ENCODE results near the gene IGFALS.

Gene IGFALS

DNA sequence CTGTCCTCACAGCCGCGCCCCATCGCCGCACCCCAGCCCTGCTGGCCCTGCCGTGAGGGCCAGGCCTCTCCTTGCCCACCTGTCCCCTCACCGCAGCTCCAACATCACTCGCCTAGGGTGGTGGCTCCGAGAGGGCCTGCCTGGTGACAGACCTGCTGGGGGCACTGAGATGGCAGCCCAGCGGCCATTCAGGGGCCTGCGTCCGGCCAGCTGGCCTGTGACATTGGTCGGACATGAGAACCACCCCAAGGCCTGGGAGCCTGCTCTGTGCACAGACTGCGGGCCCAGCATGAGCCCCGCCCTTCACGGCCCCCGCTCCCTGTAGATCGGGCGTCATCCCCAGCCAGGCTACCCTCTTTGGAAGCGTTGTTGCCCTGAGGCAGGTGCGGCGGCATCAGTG, 34.0 kb downstream of the IGFALS start:
- H3K9me3 Mint-ChIP-seq (ENCODE audit: low read depth) = no peaks in the 10 kb centered on the region
- no peaks in the 10 kb centered on the region for H3K27me3 Mint-ChIP-seq
- H3K27ac Mint-ChIP-seq = no peak overlapping the region
- no peaks in the 10 kb centered on the region for H3K36me3 Mint-ChIP-seq
- peaks cover 5% of the 10 kb centered on the region for H3K4me1 Mint-ChIP-seq (ENCODE audit: low read depth)
- no peak overlapping the region for H3K4me3 Mint-ChIP-seq

DNA sequence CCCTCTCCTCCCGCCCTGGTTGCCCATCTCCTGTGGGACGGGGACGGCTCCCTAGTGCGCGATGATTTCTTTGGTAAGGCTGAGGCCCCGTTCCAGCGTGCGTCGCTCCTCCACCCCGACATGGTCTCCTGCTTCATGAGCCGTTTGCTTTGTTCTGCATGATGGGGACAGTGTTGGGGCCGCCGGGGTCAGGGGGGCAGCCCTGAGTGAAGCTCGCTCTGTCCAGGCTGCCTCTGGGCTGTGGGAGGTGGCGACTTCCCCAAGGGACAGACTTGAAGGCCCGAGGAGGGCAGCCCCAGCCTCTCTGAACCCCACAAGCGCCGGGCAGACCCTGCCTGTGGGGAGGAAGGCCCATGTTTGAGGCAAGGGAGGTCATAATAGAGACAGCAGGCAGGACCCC, 34.6 kb downstream of the IGFALS start:
- Mint-ChIP-seq H3K9me3 (ENCODE audit: low read depth) (no peaks in the 10 kb centered on the region), H3K4me3 (no peak overlapping the region), H3K4me1 (ENCODE audit: low read depth) (peaks cover 5% of the 10 kb centered on the region), H3K36me3 (no peaks in the 10 kb centered on the region), H3K27me3 (no peaks in the 10 kb centered on the region), H3K27ac (no peak overlapping the region)

DNA sequence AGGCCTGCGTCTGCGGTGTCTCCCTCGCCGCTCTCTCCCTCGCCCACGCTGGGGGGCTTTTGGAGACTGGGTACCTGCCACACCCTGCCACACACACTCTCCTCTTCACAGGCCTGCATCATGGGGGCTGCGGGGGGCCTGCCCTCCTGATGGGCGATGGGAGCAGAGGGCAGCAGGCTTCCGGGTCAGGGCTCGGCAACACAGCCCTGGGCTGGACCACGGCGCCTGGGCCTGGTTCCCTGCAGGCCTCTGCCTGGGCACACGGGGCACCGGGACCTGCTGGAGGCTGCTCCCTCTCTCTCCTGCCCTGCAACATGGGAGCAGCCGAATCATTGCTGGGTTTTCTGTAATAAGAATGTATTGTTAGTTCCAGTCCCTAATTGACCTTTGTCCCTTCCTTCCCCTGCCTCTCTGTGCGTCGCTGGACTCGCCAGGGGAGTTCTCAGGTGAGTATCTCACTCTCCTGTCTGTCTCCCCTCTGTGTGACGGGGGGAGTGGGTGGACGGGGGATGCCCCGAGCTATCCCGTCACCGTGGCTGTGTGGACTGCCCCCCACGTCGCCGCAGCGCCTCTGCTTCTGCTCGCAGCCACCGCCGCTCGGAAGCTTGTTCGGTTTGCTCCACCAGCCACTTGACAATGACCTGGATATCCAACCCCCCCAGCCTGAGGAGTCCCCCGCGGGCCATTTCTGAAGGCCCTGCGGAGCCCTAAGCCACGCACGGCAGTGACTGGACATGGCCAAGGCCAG, 35.6 kb downstream of the IGFALS start:
- H3K4me1 Mint-ChIP-seq (ENCODE audit: low read depth) = peaks cover 5% of the 10 kb centered on the region

DNA sequence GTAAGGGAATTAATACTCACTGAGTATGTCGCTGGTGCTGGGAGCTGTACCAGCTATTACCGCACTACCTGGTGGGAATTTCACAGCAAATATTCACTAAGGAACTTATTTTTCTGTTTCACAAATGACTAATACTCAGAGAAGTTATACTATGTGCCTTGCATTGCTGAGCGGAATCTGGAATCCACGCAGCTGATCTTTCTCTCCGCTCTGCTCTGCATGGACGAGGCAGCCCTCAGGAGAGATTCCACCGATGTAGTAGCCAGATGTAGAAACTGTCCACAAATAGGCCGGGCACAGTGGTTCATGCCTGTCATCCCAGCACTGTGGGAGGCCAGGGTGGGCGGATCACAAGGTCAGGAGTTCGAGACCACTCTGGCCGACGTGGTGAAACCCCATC, 39.3 kb downstream of the IGFALS start:
- no peaks in the 10 kb centered on the region for H3K9me3 Mint-ChIP-seq (ENCODE audit: low read depth)
- no peak overlapping the region for H3K4me3 Mint-ChIP-seq
- no peaks in the 10 kb centered on the region for H3K27me3 Mint-ChIP-seq
- H3K27ac Mint-ChIP-seq = no peak overlapping the region
- no peaks in the 10 kb centered on the region for H3K36me3 Mint-ChIP-seq
- H3K4me1 Mint-ChIP-seq (ENCODE audit: low read depth) = peaks cover 5% of the 10 kb centered on the region

More for the DNA sequence above, 35.6 kb downstream of the IGFALS start:
- Mint-ChIP-seq H3K36me3 (no peaks in the 10 kb centered on the region), H3K27ac (no peak overlapping the region), H3K9me3 (ENCODE audit: low read depth) (no peaks in the 10 kb centered on the region), H3K4me3 (no peak overlapping the region), H3K27me3 (no peaks in the 10 kb centered on the region)

DNA sequence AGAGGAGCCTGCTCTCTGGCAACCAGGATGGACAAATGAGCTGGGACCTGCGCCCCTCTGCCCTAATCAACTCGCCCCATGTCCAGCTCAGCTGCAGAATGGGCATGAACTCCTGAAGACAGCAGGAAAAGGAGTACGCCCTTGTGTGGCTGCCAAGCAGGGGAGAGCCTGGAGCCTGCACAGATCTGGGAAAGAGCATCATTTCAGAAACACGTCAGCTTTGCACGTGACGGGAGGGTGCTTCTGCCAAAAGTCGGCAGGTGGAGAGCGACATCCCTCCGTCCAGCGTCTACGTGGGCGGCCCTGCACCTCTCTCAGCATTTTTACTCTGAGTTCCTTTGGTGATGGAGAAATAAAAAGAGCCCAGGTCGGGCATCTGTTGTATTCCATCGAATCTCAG, 40.7 kb downstream of the IGFALS start:
- Mint-ChIP-seq H3K4me3 (no peak overlapping the region), H3K4me1 (ENCODE audit: low read depth) (peaks cover 5% of the 10 kb centered on the region), H3K27me3 (no peaks in the 10 kb centered on the region)

DNA sequence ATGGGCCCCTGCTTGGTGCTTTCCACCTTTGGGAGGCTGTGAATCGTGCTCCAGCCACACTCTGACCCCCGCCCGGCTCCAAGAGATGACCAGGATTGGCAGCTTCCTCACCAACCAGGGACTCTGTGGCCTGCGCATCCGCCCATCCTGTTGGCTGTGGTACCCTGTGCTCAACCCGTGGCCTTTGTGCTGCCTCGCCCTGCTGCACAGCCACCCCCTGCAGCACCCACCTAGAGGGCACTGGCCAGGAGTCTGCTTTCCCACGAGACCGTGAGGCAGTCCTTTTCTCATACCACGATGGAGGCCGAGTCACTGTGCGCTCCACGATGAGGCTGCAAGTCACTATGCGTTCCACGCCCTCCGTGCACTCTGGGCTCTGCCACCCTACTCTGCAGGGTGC, 41.6 kb downstream of the IGFALS start:
- no peak overlapping the region for H3K27ac Mint-ChIP-seq
- H3K4me1 Mint-ChIP-seq (ENCODE audit: low read depth) = peaks cover 3% of the 10 kb centered on the region
- H3K4me3 Mint-ChIP-seq = no peak overlapping the region
- no peaks in the 10 kb centered on the region for H3K9me3 Mint-ChIP-seq (ENCODE audit: low read depth)
- H3K36me3 Mint-ChIP-seq = no peaks in the 10 kb centered on the region
- H3K27me3 Mint-ChIP-seq = no peaks in the 10 kb centered on the region

More for the DNA sequence above, 40.7 kb downstream of the IGFALS start:
- H3K36me3 Mint-ChIP-seq = no peaks in the 10 kb centered on the region
- no peak overlapping the region for H3K27ac Mint-ChIP-seq
- no peaks in the 10 kb centered on the region for H3K9me3 Mint-ChIP-seq (ENCODE audit: low read depth)

DNA sequence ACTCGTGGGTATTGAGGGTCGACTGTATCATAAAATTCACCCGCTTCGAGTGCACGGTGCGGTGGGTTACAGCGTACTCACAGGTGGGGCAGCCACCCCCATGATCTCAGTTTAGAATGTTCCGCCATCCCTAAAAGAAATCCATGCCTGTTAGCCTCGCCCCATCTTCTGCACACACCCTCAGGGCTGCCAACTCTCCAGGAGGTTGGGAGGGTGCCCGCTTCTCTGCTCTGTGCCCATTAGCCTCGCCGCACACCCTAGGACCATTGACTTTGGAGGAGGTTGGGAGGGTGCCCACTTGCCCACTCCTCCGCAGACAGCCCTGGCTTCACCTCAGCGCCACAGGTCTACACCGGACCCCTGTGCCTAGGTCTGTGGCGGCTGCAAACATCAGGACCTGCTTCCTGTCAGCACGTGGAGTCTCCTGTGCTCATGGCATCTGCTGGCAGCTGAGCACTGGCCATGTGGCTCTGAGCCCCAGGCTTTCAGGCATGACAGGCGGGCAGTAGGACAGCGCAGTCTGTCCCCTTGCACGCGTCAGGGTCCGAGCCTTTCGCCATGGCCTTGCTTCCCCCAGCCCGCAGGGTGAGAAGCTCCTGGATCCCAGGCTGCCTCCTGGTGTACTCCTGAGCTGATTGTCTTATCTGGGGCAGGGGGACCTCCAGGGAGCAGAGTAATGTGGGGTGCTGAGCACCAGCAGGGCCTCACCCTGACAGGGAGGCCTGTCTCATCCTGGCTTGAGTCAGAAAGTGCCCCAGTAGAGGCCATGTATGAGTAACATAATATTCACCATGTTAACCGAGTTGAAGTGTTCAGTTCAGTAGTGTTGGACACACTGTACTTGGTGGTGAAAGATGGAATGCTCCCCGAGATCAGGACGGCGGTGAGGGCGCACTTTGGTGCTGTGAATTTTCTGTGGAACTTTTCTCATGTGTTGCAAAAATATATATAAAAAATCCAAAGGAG, 44.1 kb downstream of the IGFALS start:
- H3K4me3 Mint-ChIP-seq = no peak overlapping the region
- no peaks in the 10 kb centered on the region for H3K27me3 Mint-ChIP-seq
- H3K9me3 Mint-ChIP-seq (ENCODE audit: low read depth) = no peaks in the 10 kb centered on the region
- no peaks in the 10 kb centered on the region for H3K4me1 Mint-ChIP-seq (ENCODE audit: low read depth)
- H3K36me3 Mint-ChIP-seq = no peaks in the 10 kb centered on the region
- no peak overlapping the region for H3K27ac Mint-ChIP-seq

DNA sequence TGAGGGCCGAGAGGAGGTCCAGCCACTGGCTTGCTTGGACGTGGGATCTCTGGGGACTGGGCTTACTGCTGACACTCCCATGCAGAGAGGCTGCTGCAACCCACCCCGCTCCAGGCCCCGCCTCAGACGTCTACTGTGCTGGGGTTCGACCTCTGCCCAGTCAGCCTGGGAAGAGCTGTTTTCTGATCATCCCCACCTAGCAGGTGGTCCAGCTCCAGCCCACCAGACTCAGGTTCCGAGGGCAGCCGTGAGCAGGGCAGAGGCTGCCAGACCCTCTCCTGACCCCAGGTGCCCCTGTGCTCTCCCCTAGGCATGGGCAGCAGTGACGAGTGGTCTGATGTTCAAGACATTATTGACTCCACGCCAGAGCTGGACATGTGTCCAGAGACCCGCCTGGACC, 45.6 kb downstream of the IGFALS start:
- no peaks in the 10 kb centered on the region for H3K4me1 Mint-ChIP-seq (ENCODE audit: low read depth)
- no peak overlapping the region for H3K27ac Mint-ChIP-seq
- no peaks in the 10 kb centered on the region for H3K9me3 Mint-ChIP-seq (ENCODE audit: low read depth)
- H3K27me3 Mint-ChIP-seq = no peaks in the 10 kb centered on the region
- no peak overlapping the region for H3K4me3 Mint-ChIP-seq
- no peaks in the 10 kb centered on the region for H3K36me3 Mint-ChIP-seq

DNA sequence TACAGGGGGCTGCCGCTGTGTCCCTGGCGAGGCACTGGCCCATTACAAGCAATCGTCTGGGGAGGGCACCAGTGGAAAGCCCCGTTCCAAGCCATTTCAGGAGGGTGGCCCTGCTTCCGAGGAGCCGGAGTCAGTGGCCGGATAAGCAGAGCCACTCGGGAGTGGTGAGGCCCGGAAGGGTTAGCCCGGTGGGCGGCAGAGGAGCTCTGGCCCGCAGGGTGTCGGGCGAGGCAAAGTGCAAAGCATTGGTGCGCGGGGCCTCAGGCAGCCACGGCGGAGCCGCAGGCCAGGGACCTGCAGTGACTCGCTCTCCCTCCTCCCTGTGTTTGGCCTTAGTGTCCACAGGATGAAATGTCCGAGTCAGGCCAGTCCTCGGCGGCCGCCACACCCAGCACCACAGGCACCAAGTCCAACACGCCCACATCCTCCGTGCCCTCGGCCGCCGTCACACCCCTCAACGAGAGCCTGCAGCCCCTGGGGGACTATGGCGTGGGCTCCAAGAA, 46.8 kb downstream of the IGFALS start:
- Mint-ChIP-seq H3K4me3 (no peak overlapping the region), H3K27me3 (no peaks in the 10 kb centered on the region), H3K9me3 (ENCODE audit: low read depth) (no peaks in the 10 kb centered on the region), H3K36me3 (no peaks in the 10 kb centered on the region), H3K27ac (no peak overlapping the region), H3K4me1 (ENCODE audit: low read depth) (no peaks in the 10 kb centered on the region)

DNA sequence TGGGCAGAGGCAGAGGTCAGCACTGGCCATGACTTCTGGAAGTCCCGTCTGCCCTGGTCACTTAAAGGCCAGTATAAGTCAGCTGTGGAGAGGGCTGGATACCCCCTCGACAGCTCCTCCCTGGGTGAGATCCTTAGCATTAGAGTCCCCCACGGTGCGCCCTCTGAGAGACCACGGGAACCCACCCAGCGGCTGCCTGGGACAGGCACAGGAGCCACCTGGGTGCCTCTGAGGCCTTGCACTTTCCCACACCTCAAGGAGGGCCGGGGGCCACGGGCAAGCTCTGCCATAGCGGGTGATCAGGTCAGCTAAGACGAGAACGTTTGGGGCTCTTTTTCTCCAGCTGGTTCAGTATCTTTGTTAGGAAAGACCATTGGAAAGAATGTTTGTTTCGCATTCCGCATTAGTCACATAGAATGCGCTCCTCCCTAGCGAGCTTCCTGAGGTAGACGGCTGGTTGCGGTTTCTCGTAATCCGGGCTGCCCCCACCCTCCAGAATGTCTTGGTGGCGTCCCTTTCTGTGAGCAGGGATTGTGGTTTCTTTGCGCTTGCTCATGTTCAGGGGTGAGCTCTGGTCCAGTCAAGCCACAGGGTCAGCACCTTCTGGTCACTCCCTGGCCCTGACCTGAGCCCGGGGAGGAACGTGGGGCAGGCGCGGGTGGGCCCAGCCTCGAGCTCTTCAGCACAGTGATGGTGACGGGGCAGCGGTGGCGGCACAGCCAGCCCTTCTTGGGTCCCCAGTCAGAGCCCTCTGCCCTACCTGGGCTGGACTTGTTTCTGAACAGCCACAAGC, 47.4 kb downstream of the IGFALS start:
- no peaks in the 10 kb centered on the region for H3K4me1 Mint-ChIP-seq (ENCODE audit: low read depth)
- no peak overlapping the region for H3K4me3 Mint-ChIP-seq
- H3K36me3 Mint-ChIP-seq = no peaks in the 10 kb centered on the region
- H3K27me3 Mint-ChIP-seq = no peaks in the 10 kb centered on the region
- H3K9me3 Mint-ChIP-seq (ENCODE audit: low read depth) = no peaks in the 10 kb centered on the region
- H3K27ac Mint-ChIP-seq = no peak overlapping the region

DNA sequence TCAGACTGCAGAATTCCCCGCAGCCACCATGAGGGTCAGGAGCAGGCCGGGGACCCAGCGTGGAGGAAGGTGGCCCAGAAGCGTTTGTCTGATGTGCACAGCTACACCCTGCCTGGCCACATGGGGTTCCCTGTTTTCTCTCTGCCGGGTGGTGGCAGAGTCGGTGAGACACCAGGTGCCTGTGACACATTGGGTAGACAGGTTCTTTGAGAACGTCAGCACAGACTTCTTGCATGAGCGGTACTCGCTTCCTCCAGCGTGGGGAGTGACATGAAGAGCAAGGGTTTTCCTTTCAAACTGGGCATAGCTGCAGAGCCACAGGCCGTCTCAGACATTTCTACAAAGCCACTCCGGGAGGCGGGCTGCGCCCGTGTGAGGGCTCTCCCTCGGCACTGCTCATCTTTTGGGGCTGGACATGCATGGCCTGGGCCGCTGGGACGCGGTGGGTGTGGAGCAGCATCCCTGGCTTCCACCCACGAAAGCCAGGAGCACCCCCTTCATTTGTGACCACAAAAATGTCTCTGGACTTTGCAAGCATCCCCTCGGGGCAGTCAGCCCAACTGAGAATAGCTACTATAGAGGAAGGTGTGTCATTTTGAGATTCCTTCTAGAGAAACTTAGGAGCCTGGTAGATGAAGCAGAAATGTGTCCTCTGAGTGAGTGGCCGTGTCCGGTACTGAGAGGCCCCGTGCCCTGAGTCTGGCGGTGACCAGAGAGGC, 48.2 kb downstream of the IGFALS start:
- no peaks in the 10 kb centered on the region for H3K27me3 Mint-ChIP-seq
- no peaks in the 10 kb centered on the region for H3K36me3 Mint-ChIP-seq
- no peaks in the 10 kb centered on the region for H3K4me1 Mint-ChIP-seq (ENCODE audit: low read depth)
- H3K4me3 Mint-ChIP-seq = no peak overlapping the region
- no peak overlapping the region for H3K27ac Mint-ChIP-seq
- H3K9me3 Mint-ChIP-seq (ENCODE audit: low read depth) = no peaks in the 10 kb centered on the region

DNA sequence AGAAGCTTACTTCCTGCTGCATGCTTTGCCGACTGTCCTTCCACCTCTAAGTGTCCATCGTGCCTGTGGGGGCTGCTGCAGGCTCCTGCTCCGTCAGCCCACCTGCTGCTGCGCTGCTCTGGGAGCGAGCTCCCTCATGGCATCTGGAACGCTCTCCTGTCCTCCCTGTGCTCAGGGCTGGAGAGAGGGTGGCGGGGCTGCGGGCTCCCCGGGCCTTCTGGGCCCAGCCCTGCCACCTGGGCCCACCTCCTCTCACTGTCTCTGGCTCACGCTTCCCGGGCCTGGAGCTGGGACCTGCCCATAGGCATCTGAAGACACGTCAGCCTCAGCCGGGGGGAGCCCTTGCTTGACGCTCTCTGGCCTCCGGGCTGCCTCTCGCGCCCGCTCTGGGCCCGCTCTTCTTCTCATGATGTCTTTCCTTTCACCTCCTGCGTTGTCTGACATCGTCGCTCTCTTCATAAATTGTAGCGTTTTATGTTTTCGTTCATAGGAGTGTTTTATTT, 49.1 kb downstream of the IGFALS start:
- H3K4me1 Mint-ChIP-seq (ENCODE audit: low read depth) = no peaks in the 10 kb centered on the region

DNA sequence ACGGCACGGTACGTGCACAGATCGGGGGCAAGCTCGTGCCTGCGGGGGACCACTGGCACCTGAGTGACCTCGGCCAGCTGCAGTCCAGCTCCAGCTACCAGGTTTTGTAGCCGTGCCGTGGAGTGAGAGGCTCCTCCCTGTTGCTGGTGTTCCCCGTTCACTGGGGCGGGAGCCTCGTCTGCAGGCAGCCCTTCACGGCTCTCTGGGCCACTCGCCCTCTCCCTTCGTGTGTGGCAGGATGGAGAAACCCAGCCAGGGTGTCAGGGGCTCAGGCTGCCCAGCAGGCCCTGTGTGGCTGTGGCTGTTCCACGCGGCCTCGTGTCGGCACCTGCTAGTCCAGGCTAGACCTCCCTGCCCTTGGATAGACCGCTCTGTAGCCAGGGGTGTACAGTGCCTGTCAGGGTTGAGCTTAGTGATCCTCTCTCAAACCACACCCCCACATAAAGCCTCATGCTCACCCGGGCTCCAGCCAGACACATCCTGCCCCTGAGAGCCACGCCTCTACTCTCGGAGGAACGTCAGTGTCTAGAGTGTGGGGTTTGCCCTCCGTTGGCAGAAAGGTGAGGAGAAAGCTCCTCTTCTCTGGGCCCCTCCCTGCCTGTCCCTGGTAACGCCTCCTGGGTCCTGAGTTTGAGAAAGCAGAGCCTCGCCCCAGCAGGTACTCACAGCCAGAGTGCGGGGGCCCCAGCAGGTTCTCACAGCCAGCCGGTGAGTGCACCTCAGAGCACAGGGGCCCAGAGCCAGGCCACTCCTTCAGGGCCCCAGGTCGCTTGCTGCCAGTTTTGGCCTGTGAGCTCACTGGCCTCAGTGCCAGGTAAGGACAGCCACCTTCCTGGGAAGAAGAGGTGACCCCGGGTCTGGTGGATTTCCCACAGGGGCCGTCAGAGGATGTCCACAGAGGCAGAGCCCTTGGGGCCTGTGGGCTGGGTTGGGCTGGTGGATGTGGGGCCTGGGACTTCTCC, 49.8 kb downstream of the IGFALS start:
- no peak overlapping the region for H3K27ac Mint-ChIP-seq
- H3K27me3 Mint-ChIP-seq = no peaks in the 10 kb centered on the region
- no peak overlapping the region for H3K4me3 Mint-ChIP-seq
- H3K4me1 Mint-ChIP-seq (ENCODE audit: low read depth) = no peaks in the 10 kb centered on the region
- H3K36me3 Mint-ChIP-seq = no peaks in the 10 kb centered on the region
- H3K9me3 Mint-ChIP-seq (ENCODE audit: low read depth) = no peaks in the 10 kb centered on the region

More for the DNA sequence above, 49.1 kb downstream of the IGFALS start:
- Mint-ChIP-seq H3K27ac (no peak overlapping the region), H3K36me3 (no peaks in the 10 kb centered on the region), H3K27me3 (no peaks in the 10 kb centered on the region), H3K4me3 (no peak overlapping the region), H3K9me3 (ENCODE audit: low read depth) (no peaks in the 10 kb centered on the region)
